HCT116 (cell line): ENCODE results near the gene PIK3R4. TPM values are rescaled to one million over a fixed set of nuclear protein-coding genes. Genes with fewer than 3 reads are reported as not detected.

Experiments
- ATAC-seq: fragments of 200-7000 bp; cut with Tn5 transposase; 2 replicates; pipeline ENCODE4 v1.9.1; 2020; ENCODE audit warnings: mild to moderate bottlenecking, moderate library complexity
- BruUV-seq: library from RNA; stranded (reverse); fragments of 400-500 nt; replicated peaks from 2 replicates; lab custom pipeline; 2021; lab: Mats Ljungman, UMichigan
- CTCF ChIA-PET: fragments of 300-600 bp; sonication (Branson Sonifier 250); formaldehyde crosslinking; loops from one replicate; lab custom pipeline; 2021; ENCODE audit warnings: antibody characterized with exemption; lab: Charles Lee
- POLR2A ChIA-PET: fragments of 300-600, 350-600 bp; sonication (Branson Sonifier 250); formaldehyde crosslinking; loops from one replicate; lab custom pipeline; 2021; ENCODE audit warnings: antibody characterized with exemption; lab: Charles Lee
- RAD21 ChIA-PET, 2 experiments: fragments of 300-600 bp; sonication (Branson Sonifier 250); formaldehyde crosslinking; loops; one replicate each; lab custom pipeline; 2023; ENCODE audit warnings: low total read pairs in 2 of 2; ENCODE audit not compliant: uncharacterized antibody in 2 of 2, unreplicated experiment in 2 of 2, low non-redundant PET in 1 of 2; lab: Charles Lee
- DNase-seq: peaks from one replicate; pipeline ENCODE4 v3.0.0-alpha.2; 2010; ENCODE audit warnings: low read depth, low spot score
- H2AFZ ChIP-seq: fragments of 200-600 bp; shearing (Covaris generic), sonication (generic); 2 replicates; pipeline ENCODE4 v1.6.1; 2017; ENCODE audit warnings: low read depth, mixed run types, mixed read lengths, antibody characterized with exemption, low read length; ENCODE audit not compliant: poor library complexity, severe bottlenecking
- H3K27ac ChIP-seq: 2 replicates; pipeline ENCODE4 v1.5.1; 2012; ENCODE audit warnings: low read depth, low read length
- H3K27me3 ChIP-seq: fragments of 200-600 bp; sonication (generic); 2 replicates; pipeline ENCODE4 v1.6.1; 2016; ENCODE audit warnings: mixed run types, low read length, mixed read lengths; ENCODE audit not compliant: insufficient read depth
- H3K36me3 ChIP-seq, 2 experiments: fragments of 200-500 bp in 1 of 2; fragments of 200-600 bp in 1 of 2; sonication (Bioruptor generic) in 1 of 2; sonication (generic) in 1 of 2; 2 replicates each; pipeline versions ENCODE4 v1.5.1 to v1.6.1; 2014 to 2016; ENCODE audit warnings: low read length in 2 of 2, inconsistent platforms in 1 of 2, mixed read lengths in 1 of 2, mixed run types in 1 of 2; ENCODE audit not compliant: insufficient read depth in 2 of 2, control insufficient read depth in 1 of 2
- H3K4me1 ChIP-seq, 2 experiments: fragments of 200-600 bp in 1 of 2; sonication (generic) in 1 of 2; 2 replicates each; pipeline versions ENCODE4 v1.5.1 to v1.6.1; 2012 to 2017; ENCODE audit warnings: low read length in 2 of 2, inconsistent platforms in 1 of 2, mild to moderate bottlenecking in 1 of 2, mixed read lengths in 1 of 2, mixed run types in 1 of 2, moderate library complexity in 1 of 2; ENCODE audit not compliant: insufficient read depth in 2 of 2, control insufficient read depth in 1 of 2
- H3K4me2 ChIP-seq: fragments of 200-600 bp; sonication (generic); 2 replicates; pipeline ENCODE4 v1.6.1; 2017; ENCODE audit warnings: mixed run types, low read length, mixed read lengths
- H3K4me3 ChIP-seq, 2 experiments: fragments of 200-600 bp in 1 of 2; sonication (generic) in 1 of 2; replicated peaks in 1 of 2; 2 replicates each; pipeline ENCODE4 v1.5.1; 2011 to 2016; ENCODE audit warnings: low read length in 2 of 2, control low read depth in 1 of 2, low read depth in 1 of 2, mild to moderate bottlenecking in 1 of 2, mixed read lengths in 1 of 2, mixed run types in 1 of 2
- H3K79me2 ChIP-seq: fragments of 200-600 bp; sonication (generic); 2 replicates; pipeline ENCODE4 v1.6.1; 2017; ENCODE audit warnings: mild to moderate bottlenecking, mixed run types, low read length, moderate library complexity, mixed read lengths; ENCODE audit not compliant: insufficient read depth
- H3K9ac ChIP-seq: fragments of 200-600 bp; sonication (generic); 2 replicates; pipeline ENCODE4 v1.6.1; 2016; ENCODE audit warnings: low read length, mixed read lengths
- H3K9me2 ChIP-seq: fragments of 200-600 bp; sonication (generic), shearing (Covaris generic); 2 replicates; pipeline ENCODE4 v1.6.1; 2017; ENCODE audit warnings: mixed run types, mild to moderate bottlenecking, moderate library complexity; ENCODE audit not compliant: insufficient read depth
- H3K9me3 ChIP-seq, 2 experiments: fragments of 200-500 bp in 1 of 2; fragments of 200-600 bp in 1 of 2; sonication (Bioruptor generic) in 1 of 2; sonication (generic) in 1 of 2; 2 replicates each; pipeline ENCODE4 v1.6.1; 2014 to 2017; ENCODE audit warnings: low read length in 2 of 2, mixed read lengths in 2 of 2, inconsistent platforms in 1 of 2, low read depth in 1 of 2, mild to moderate bottlenecking in 1 of 2, mixed run types in 1 of 2, moderate library complexity in 1 of 2; ENCODE audit not compliant: control insufficient read depth in 1 of 2, insufficient read depth in 1 of 2
- H4K20me1 ChIP-seq: fragments of 200-600 bp; sonication (generic), shearing (Covaris generic); 2 replicates; pipeline ENCODE4 v1.6.1; 2017; ENCODE audit warnings: mixed run types, mild to moderate bottlenecking, moderate library complexity; ENCODE audit not compliant: insufficient read depth
- ATF3 ChIP-seq: IDR thresholded peaks from 2 replicates; pipeline ENCODE4 v1.6.1; 2012
- CTCF ChIP-seq, 3 experiments: fragments of 200-600 bp in 1 of 3; sonication (generic) in 1 of 3; IDR thresholded peaks in 2 of 3; conservative IDR thresholded peaks in 1 of 3; 2 replicates each; pipeline ENCODE4 v1.5.1; 2012 to 2017; ENCODE audit warnings: low read depth in 2 of 3, low read length in 2 of 3, antibody characterized with exemption in 1 of 3, borderline replicate concordance in 1 of 3, control low read depth in 1 of 3, mild to moderate bottlenecking in 1 of 3, mixed read lengths in 1 of 3, mixed run types in 1 of 3, moderate library complexity in 1 of 3; ENCODE audit not compliant: insufficient read depth in 1 of 3
- EGR1 ChIP-seq: IDR thresholded peaks from 2 replicates; pipeline ENCODE4 v1.6.1; 2012; ENCODE audit warnings: low read depth
- ELF1 ChIP-seq: IDR thresholded peaks from 2 replicates; pipeline ENCODE4 v1.6.1; 2012; ENCODE audit warnings: low read depth, borderline replicate concordance
- EZH2phosphoT487 ChIP-seq: fragments of 200-600 bp; IDR thresholded peaks from 2 replicates; pipeline ENCODE4 v1.6.1; 2018; ENCODE audit warnings: antibody characterized with exemption, borderline replicate concordance
- JUND ChIP-seq: IDR thresholded peaks from 2 replicates; pipeline ENCODE4 v1.6.1; 2012
- MAX ChIP-seq: IDR thresholded peaks from 2 replicates; pipeline ENCODE4 v1.6.1; 2012
- RAD21 ChIP-seq: IDR thresholded peaks from 2 replicates; pipeline ENCODE4 v1.6.1; 2012; ENCODE audit warnings: low read depth, mild to moderate bottlenecking
- REST ChIP-seq: IDR thresholded peaks from 2 replicates; pipeline ENCODE4 v1.6.1; 2012; ENCODE audit warnings: low read depth
- SIN3A ChIP-seq: IDR thresholded peaks from 2 replicates; pipeline ENCODE4 v1.6.1; 2012; ENCODE audit warnings: low read depth
- SP1 ChIP-seq: IDR thresholded peaks from 2 replicates; pipeline ENCODE4 v1.6.1; 2012; ENCODE audit warnings: low read depth
- SRF ChIP-seq: IDR thresholded peaks from 2 replicates; pipeline ENCODE4 v1.6.1; 2012; ENCODE audit warnings: low read depth
- TCF7L2 ChIP-seq: IDR thresholded peaks from 2 replicates; pipeline ENCODE4 v1.7.0; 2011; ENCODE audit warnings: borderline replicate concordance, inconsistent platforms; ENCODE audit not compliant: insufficient read depth, insufficient read length; ENCODE audit errors: extremely low read depth
- ZBTB33 ChIP-seq: IDR thresholded peaks from 2 replicates; pipeline ENCODE4 v1.6.1; 2011; ENCODE audit warnings: mild to moderate bottlenecking, low read length, moderate library complexity; ENCODE audit not compliant: insufficient replicate concordance; ENCODE audit errors: extremely low read depth
- ZFX ChIP-seq: fragments of 450-650 bp; IDR thresholded peaks from 2 replicates; pipeline ENCODE4 v1.6.1; 2017
- ZNF274 ChIP-seq: fragments of 200-500 bp; sonication (Bioruptor generic); IDR thresholded peaks from 2 replicates; pipeline ENCODE4 v1.6.1; 2014; ENCODE audit warnings: mild to moderate bottlenecking, low read depth, low read length, inconsistent platforms
- intact Hi-C: fragments of 100-400 bp; cut with micrococcal nuclease; formaldehyde crosslinking; loops from 2 replicates; pipeline ENCODE4 v1.10.0; 2022
- total RNA-seq: library from RNA; stranded (reverse); gene quantifications from one replicate; pipeline ENCODE4 v1.2.1, GENCODE V29; 2021; ENCODE audit not compliant: unreplicated experiment

The PIK3R4 gene
- total RNA-seq, 1 experiment from 2014 or later, result 23.5 TPM

GRCh38 chr3:130759692-130760338 is 13.2 kb upstream of the PIK3R4 start:
- H3K27me3 ChIP-seq, result no peaks in the 10 kb centered on the region
- no peak overlapping the region for H3K27ac ChIP-seq
- H3K79me2 ChIP-seq, result no peaks in the 10 kb centered on the region
- peak overlapping the region; percentile 87 for H2AFZ ChIP-seq
- H3K4me3 ChIP-seq, result no peak overlapping the region
- RAD21 ChIA-PET, result interaction anchor here in 1 of 2 experiments (0.7 kb wide), 1 partner anchor 12 kb away, joined by 3 read pairs; no protein-coding TSS in a partner anchor
- no peaks in the 10 kb centered on the region for H4K20me1 ChIP-seq
- TF ChIP-seq ATF3 (no peak), JUND (no peak), ZNF274 (no peak), ZFX (no peak), SIN3A (no peak), CTCF (IDR thresholded peaks at IDR 0.05 in 2 of 3, conservative IDR thresholded peaks at IDR 0.05 in 1 of 3; ENCODE audit: borderline replicate concordance in 1 of 3, insufficient read depth in 1 of 3, low read depth in 2 of 3, low read length in 2 of 3) (peak; percentile 82 to 86 (median 83)), REST (no peak), ELF1 (no peak), MAX (no peak), EGR1 (no peak), SP1 (no peak), TCF7L2 (no peak), EZH2phosphoT487 (no peak), ZBTB33 (no peak), RAD21 (peak; percentile 87), SRF (no peak)
- peak; percentile 34 for DNase-seq
- no TSS peak for BruUV-seq
- intact Hi-C loops, result loop anchor here (1.0 kb wide), 1 partner anchor 133 kb away; no protein-coding TSS in a partner anchor
- ATAC-seq, result peak; percentile 88
- no peak overlapping the region for H3K9ac ChIP-seq
- H3K36me3 ChIP-seq, result no peaks in the 10 kb centered on the region
- no peaks in the 10 kb centered on the region for H3K9me2 ChIP-seq
- POLR2A ChIA-PET, result interaction anchor here (1.4 kb wide), 1 partner anchor 134 kb away, joined by 5 read pairs; the partner anchor contains the start of gene ATP2C1
- H3K4me2 ChIP-seq, result peak overlapping the region; percentile 50
- CTCF ChIA-PET, result interaction anchor here (1.0 to 3.3 kb wide), 5 partner anchors 9 to 481 kb away, joined by 3 to 28 read pairs (median 4); partner anchors contain the start of gene ATP2C1
- H3K9me3 ChIP-seq, result no peaks in the 10 kb centered on the region
- 0 out of 4 replicates have a peak, but pooled peaks cover 0 to 6% of the 10 kb centered on the region in 2 experiments for H3K4me1 ChIP-seq
